Measurements from ENCODE around the gene KCNN3.

DNA sequence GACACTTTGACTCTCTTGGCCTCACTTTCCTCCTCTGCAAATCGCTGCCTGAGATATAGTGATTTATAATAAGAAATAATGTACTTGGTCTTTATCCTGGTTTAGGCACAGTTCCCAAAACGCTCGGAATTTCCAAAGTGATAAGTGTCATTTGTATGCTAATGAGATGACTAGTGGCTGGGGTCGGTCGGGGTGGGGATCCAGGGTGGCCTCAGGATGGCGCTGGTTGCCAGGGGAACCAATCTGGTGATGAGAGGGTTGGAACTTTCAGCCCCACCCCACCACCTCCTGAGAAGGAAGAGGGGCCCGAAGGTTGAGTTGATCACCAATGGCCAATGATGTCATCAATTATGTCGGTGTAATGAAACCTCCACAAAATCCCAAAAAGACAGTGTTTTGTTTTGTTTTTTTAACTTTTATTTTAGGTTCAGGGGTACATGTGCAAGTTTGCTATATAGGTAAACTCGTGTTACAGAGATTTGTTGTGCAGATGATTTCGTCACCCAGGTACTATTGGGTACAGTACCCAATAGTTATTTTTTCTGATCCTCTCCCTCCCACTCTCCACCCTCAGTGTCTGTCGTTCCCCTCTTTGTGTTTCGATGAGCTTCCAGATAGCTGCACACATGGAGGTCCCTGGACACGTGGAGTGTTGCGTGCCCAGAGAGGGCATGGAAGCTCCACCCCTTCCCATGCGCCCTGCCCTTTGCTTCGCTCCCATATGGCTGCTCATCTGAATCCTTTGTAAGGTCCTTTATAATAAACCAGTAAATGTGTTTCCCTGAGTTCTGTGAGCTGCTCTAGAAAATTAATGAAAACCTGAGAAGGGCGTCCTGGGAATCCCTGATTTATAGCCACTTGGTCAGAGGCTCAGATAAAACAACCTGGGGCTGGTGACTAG, 97.2 kb downstream of the KCNN3 start:
- TF ChIP-seq, protein P1, sequence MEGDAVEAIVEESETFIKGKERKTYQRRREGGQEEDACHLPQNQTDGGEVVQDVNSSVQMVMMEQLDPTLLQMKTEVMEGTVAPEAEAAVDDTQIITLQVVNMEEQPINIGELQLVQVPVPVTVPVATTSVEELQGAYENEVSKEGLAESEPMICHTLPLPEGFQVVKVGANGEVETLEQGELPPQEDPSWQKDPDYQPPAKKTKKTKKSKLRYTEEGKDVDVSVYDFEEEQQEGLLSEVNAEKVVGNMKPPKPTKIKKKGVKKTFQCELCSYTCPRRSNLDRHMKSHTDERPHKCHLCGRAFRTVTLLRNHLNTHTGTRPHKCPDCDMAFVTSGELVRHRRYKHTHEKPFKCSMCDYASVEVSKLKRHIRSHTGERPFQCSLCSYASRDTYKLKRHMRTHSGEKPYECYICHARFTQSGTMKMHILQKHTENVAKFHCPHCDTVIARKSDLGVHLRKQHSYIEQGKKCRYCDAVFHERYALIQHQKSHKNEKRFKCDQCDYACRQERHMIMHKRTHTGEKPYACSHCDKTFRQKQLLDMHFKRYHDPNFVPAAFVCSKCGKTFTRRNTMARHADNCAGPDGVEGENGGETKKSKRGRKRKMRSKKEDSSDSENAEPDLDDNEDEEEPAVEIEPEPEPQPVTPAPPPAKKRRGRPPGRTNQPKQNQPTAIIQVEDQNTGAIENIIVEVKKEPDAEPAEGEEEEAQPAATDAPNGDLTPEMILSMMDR (IDR thresholded peaks at IDR 0.05) = no peak
- no peak for TF ChIP-seq ZFX (IDR thresholded peaks at IDR 0.05; ENCODE audit: borderline replicate concordance)
